Panc1 (cell line): Measurements from ENCODE around the gene TFAP2D. TPM values are rescaled to one million over a fixed set of nuclear protein-coding genes. Genes with fewer than 3 reads are reported as not detected.

ENCODE experiments used
- ATAC-seq: fragments of 200-7000 bp; cut with Tn5 transposase; 2 replicates; pipeline ENCODE4 v1.9.1; 2020; ENCODE audit warnings: mild to moderate bottlenecking, moderate library complexity
- BruUV-seq: library from RNA; stranded (reverse); fragments of 400-500 nt; replicated peaks from 2 replicates; lab custom pipeline; 2021; lab: Mats Ljungman, UMichigan
- CTCF ChIA-PET: fragments of 300-600 bp; sonication (Branson Sonifier 250); formaldehyde crosslinking; loops from one replicate; lab custom pipeline; 2022; ENCODE audit warnings: antibody characterized with exemption; lab: Charles Lee
- POLR2A ChIA-PET: fragments of 300-600 bp; sonication (Branson Sonifier 250); formaldehyde crosslinking; loops from one replicate; lab custom pipeline; 2022; ENCODE audit warnings: antibody characterized with exemption; lab: Charles Lee
- DNase-seq: peaks from one replicate; pipeline ENCODE4 v3.0.0-alpha.2; 2010; ENCODE audit warnings: low read depth, low spot score
- H3K27ac ChIP-seq: 2 replicates; pipeline ENCODE4 v1.5.1; 2011; ENCODE audit warnings: mild to moderate bottlenecking, low read length, inconsistent platforms
- H3K27me3 ChIP-seq: fragments of 200-500 bp; sonication (Bioruptor generic); 2 replicates; pipeline ENCODE4 v1.6.0; 2014; ENCODE audit warnings: low read length, inconsistent platforms; ENCODE audit not compliant: control insufficient read depth, insufficient read depth
- H3K36me3 ChIP-seq: fragments of 200-500 bp; sonication (Bioruptor generic); 2 replicates; pipeline ENCODE4 v1.5.1; 2014; ENCODE audit warnings: inconsistent platforms, mild to moderate bottlenecking, low read length, moderate library complexity; ENCODE audit not compliant: control insufficient read depth, insufficient read depth
- H3K4me1 ChIP-seq: 2 replicates; pipeline ENCODE4 v1.5.1; 2011; ENCODE audit warnings: inconsistent platforms, mild to moderate bottlenecking, low read length, moderate library complexity; ENCODE audit not compliant: control insufficient read depth, insufficient read depth
- H3K4me3 ChIP-seq, 2 experiments: 2 replicates each; pipeline ENCODE4 v1.5.1; 2011 to 2012; ENCODE audit warnings: low read depth in 2 of 2, low read length in 2 of 2, mild to moderate bottlenecking in 2 of 2, inconsistent platforms in 1 of 2, moderate library complexity in 1 of 2
- H3K9me3 ChIP-seq: fragments of 200-500 bp; sonication (Bioruptor generic); 2 replicates; pipeline ENCODE4 v1.5.1; 2014; ENCODE audit warnings: low read depth, mild to moderate bottlenecking, inconsistent platforms, low read length, moderate library complexity; ENCODE audit not compliant: control insufficient read depth, insufficient read depth
- POLR2AphosphoS5 ChIP-seq: IDR thresholded peaks from 2 replicates; pipeline ENCODE4 v1.6.1; 2012; ENCODE audit warnings: mild to moderate bottlenecking, low read depth, low read length, moderate library complexity
- REST ChIP-seq, 2 experiments: IDR thresholded peaks; 2 replicates each; pipeline ENCODE4 v1.6.1; 2011 to 2012; ENCODE audit warnings: low read depth in 2 of 2, control low read depth in 1 of 2, low read length in 1 of 2, mild to moderate bottlenecking in 1 of 2, moderate library complexity in 1 of 2; ENCODE audit not compliant: insufficient read depth in 1 of 2
- SIN3A ChIP-seq: IDR thresholded peaks from 2 replicates; pipeline ENCODE4 v1.6.1; 2012; ENCODE audit warnings: low read depth, mild to moderate bottlenecking, low read length, moderate library complexity, borderline replicate concordance; ENCODE audit not compliant: insufficient read depth
- TCF7L2 ChIP-seq: IDR thresholded peaks from 2 replicates; pipeline ENCODE4 v1.6.1; 2011; ENCODE audit warnings: mild to moderate bottlenecking, low read depth, low read length, inconsistent platforms
- in situ Hi-C: cut with HindIII; loops from 2 replicates; pipeline ENCODE4 v1.10.0; 2016; ENCODE audit warnings: low sequenced_read_pairs, low pct_unique_long_range_greater_than_20kb
- intact Hi-C: fragments of 100-400 bp; cut with micrococcal nuclease; formaldehyde crosslinking; loops from one replicate; pipeline ENCODE4 v1.10.0; 2022; ENCODE audit not compliant: unreplicated experiment
- total RNA-seq: library from RNA; stranded (reverse); gene quantifications from one replicate; pipeline ENCODE4 v1.2.1, GENCODE V29; 2021; ENCODE audit not compliant: unreplicated experiment
- TF ChIP-seq, protein P1 (sequence below): fragments of 450-650 bp; IDR thresholded peaks from 2 replicates; pipeline ENCODE4 v1.5.1; 2017; ENCODE audit warnings: mild to moderate bottlenecking

Gene TFAP2D
- total RNA-seq, 1 experiment from 2014 or later: not detected

- H3K4me1 ChIP-seq: no peaks in the 10 kb centered on the region
- ChIA-PET CTCF (no interaction called here), POLR2A (interaction anchor here (0.6 kb wide), 1 partner anchor 465 kb away, joined by 4 read pairs; no protein-coding TSS in a partner anchor)
- no peaks in the 10 kb centered on the region for H3K36me3 ChIP-seq
- DNase-seq (no peak), ATAC-seq (no peak)
- H3K27me3 ChIP-seq: peaks cover 33% of the 10 kb centered on the region
- H3K4me3 ChIP-seq: peak overlapping the region in 1 of 2 experiments; percentile 28; a peak in 3 of 4 replicates
- H3K9me3 ChIP-seq: no peaks in the 10 kb centered on the region
- no peak for TF ChIP-seq REST (IDR thresholded peaks at IDR 0.05; ENCODE audit: insufficient read depth in 1 of 2, low read depth in 2 of 2, low read length in 1 of 2)
- no peak for TF ChIP-seq POLR2AphosphoS5
- TF ChIP-seq SIN3A: no peak
- TF ChIP-seq TCF7L2: no peak
- TF ChIP-seq, protein P1, sequence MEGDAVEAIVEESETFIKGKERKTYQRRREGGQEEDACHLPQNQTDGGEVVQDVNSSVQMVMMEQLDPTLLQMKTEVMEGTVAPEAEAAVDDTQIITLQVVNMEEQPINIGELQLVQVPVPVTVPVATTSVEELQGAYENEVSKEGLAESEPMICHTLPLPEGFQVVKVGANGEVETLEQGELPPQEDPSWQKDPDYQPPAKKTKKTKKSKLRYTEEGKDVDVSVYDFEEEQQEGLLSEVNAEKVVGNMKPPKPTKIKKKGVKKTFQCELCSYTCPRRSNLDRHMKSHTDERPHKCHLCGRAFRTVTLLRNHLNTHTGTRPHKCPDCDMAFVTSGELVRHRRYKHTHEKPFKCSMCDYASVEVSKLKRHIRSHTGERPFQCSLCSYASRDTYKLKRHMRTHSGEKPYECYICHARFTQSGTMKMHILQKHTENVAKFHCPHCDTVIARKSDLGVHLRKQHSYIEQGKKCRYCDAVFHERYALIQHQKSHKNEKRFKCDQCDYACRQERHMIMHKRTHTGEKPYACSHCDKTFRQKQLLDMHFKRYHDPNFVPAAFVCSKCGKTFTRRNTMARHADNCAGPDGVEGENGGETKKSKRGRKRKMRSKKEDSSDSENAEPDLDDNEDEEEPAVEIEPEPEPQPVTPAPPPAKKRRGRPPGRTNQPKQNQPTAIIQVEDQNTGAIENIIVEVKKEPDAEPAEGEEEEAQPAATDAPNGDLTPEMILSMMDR: no peak
- in situ Hi-C loops (no loop called here), intact Hi-C loops (no loop called here)
- BruUV-seq: no TSS peak
- H3K27ac ChIP-seq: no peak overlapping the region
Measured at GRCh38 chr6:50820869-50821264, 107.5 kb downstream of the TFAP2D start.

GRCh38 chr6:50821441-50822077 lies 108.2 kb downstream of the TFAP2D start:
- DNase-seq: no peak
- TF ChIP-seq TCF7L2 (no peak), SIN3A (no peak), POLR2AphosphoS5 (no peak), REST (IDR thresholded peaks at IDR 0.05; ENCODE audit: insufficient read depth in 1 of 2, low read depth in 2 of 2, low read length in 1 of 2) (no peak)
- TF ChIP-seq, protein P1: no peak
- Histone ChIP-seq H3K27me3 (peaks cover 33% of the 10 kb centered on the region), H3K4me1 (no peaks in the 10 kb centered on the region), H3K27ac (no peak overlapping the region), H3K9me3 (no peaks in the 10 kb centered on the region), H3K36me3 (no peaks in the 10 kb centered on the region), H3K4me3 (peak overlapping the region; percentile 2 to 28; a peak in 3 of 4 replicates)
- CTCF ChIA-PET: no interaction called here
- intact Hi-C loops: no loop called here
- POLR2A ChIA-PET: no interaction called here
- in situ Hi-C loops: no loop called here
- no TSS peak for BruUV-seq
- no peak for ATAC-seq
